Measurements from ENCODE around the gene TBL1XR1. TPM values are rescaled to one million over a fixed set of nuclear protein-coding genes. Genes with fewer than 3 reads are reported as not detected.

TBL1XR1 gene
- total and polyA plus RNA-seq, 2 of the 13 experiments (the other 11 are each of a cell fraction or from before 2014, with no cell fraction given), result 57.7 to 62.5 TPM

DNA sequence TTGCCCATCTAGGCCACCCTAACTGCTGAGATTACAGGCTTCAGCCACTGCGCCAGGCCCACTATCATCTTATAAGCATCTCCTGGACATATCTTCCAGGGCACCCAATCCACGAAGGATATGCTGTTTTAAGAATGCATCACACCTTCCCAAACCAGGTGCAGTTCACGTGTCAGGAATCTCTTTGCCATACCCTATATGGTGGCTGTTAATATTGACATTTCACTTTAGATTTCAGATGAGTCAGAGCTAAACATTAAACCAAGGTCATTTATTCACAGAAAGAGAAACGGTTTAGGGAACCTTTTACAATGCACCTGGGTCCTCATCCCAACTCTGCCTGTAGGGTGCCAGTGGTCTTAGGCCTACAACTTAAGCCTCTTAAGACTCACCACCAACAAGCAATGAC lies 85.7 kb downstream of the TBL1XR1 start (continued):
- TF ChIP-seq, protein P1, sequence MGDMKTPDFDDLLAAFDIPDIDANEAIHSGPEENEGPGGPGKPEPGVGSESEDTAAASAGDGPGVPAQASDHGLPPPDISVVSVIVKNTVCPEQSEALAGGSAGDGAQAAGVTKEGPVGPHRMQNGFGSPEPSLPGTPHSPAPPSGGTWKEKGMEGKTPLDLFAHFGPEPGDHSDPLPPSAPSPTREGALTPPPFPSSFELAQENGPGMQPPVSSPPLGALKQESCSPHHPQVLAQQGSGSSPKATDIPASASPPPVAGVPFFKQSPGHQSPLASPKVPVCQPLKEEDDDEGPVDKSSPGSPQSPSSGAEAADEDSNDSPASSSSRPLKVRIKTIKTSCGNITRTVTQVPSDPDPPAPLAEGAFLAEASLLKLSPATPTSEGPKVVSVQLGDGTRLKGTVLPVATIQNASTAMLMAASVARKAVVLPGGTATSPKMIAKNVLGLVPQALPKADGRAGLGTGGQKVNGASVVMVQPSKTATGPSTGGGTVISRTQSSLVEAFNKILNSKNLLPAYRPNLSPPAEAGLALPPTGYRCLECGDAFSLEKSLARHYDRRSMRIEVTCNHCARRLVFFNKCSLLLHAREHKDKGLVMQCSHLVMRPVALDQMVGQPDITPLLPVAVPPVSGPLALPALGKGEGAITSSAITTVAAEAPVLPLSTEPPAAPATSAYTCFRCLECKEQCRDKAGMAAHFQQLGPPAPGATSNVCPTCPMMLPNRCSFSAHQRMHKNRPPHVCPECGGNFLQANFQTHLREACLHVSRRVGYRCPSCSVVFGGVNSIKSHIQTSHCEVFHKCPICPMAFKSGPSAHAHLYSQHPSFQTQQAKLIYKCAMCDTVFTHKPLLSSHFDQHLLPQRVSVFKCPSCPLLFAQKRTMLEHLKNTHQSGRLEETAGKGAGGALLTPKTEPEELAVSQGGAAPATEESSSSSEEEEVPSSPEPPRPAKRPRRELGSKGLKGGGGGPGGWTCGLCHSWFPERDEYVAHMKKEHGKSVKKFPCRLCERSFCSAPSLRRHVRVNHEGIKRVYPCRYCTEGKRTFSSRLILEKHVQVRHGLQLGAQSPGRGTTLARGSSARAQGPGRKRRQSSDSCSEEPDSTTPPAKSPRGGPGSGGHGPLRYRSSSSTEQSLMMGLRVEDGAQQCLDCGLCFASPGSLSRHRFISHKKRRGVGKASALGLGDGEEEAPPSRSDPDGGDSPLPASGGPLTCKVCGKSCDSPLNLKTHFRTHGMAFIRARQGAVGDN (CRISPR knock-in tag; IDR thresholded peaks at IDR 0.05), result peak; percentile 23; the same call in 1 of the 2 replicates
- TF ChIP-seq, protein P2, sequence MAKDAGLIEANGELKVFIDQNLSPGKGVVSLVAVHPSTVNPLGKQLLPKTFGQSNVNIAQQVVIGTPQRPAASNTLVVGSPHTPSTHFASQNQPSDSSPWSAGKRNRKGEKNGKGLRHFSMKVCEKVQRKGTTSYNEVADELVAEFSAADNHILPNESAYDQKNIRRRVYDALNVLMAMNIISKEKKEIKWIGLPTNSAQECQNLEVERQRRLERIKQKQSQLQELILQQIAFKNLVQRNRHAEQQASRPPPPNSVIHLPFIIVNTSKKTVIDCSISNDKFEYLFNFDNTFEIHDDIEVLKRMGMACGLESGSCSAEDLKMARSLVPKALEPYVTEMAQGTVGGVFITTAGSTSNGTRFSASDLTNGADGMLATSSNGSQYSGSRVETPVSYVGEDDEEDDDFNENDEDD (CRISPR knock-in tag; IDR thresholded peaks at IDR 0.05; ENCODE audit: borderline replicate concordance), result peak; percentile 74; the same call in 1 of the 2 replicates
- TF ChIP-seq BHLHE40 (IDR thresholded peaks at IDR 0.05; ENCODE audit: low read length), result peak; percentile 83
- no peak for TF ChIP-seq PHF8 (CRISPR knock-in tag; IDR thresholded peaks at IDR 0.05)
- TF ChIP-seq, protein P3, sequence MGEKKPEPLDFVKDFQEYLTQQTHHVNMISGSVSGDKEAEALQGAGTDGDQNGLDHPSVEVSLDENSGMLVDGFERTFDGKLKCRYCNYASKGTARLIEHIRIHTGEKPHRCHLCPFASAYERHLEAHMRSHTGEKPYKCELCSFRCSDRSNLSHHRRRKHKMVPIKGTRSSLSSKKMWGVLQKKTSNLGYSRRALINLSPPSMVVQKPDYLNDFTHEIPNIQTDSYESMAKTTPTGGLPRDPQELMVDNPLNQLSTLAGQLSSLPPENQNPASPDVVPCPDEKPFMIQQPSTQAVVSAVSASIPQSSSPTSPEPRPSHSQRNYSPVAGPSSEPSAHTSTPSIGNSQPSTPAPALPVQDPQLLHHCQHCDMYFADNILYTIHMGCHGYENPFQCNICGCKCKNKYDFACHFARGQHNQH (CRISPR knock-in tag; IDR thresholded peaks at IDR 0.05), result no peak
- TF ChIP-seq, protein P4, sequence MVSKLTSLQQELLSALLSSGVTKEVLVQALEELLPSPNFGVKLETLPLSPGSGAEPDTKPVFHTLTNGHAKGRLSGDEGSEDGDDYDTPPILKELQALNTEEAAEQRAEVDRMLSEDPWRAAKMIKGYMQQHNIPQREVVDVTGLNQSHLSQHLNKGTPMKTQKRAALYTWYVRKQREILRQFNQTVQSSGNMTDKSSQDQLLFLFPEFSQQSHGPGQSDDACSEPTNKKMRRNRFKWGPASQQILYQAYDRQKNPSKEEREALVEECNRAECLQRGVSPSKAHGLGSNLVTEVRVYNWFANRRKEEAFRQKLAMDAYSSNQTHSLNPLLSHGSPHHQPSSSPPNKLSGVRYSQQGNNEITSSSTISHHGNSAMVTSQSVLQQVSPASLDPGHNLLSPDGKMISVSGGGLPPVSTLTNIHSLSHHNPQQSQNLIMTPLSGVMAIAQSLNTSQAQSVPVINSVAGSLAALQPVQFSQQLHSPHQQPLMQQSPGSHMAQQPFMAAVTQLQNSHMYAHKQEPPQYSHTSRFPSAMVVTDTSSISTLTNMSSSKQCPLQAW (CRISPR knock-in tag; IDR thresholded peaks at IDR 0.05), result peak; percentile 92
- TF ChIP-seq, protein P5, sequence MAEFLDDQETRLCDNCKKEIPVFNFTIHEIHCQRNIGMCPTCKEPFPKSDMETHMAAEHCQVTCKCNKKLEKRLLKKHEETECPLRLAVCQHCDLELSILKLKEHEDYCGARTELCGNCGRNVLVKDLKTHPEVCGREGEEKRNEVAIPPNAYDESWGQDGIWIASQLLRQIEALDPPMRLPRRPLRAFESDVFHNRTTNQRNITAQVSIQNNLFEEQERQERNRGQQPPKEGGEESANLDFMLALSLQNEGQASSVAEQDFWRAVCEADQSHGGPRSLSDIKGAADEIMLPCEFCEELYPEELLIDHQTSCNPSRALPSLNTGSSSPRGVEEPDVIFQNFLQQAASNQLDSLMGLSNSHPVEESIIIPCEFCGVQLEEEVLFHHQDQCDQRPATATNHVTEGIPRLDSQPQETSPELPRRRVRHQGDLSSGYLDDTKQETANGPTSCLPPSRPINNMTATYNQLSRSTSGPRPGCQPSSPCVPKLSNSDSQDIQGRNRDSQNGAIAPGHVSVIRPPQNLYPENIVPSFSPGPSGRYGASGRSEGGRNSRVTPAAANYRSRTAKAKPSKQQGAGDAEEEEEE (CRISPR knock-in tag; IDR thresholded peaks at IDR 0.05; ENCODE audit: borderline replicate concordance), result no peak
- no peak for TF ChIP-seq AKAP8 (CRISPR knock-in tag; IDR thresholded peaks at IDR 0.05)
- TF ChIP-seq ZNF672 (CRISPR knock-in tag; IDR thresholded peaks at IDR 0.05), result no peak
- no peak for TF ChIP-seq ZNF782 (CRISPR knock-in tag; IDR thresholded peaks at IDR 0.05; ENCODE audit: borderline replicate concordance)
- peak; percentile 57; the same call in 1 of the 2 replicates for TF ChIP-seq KMT2B (CRISPR knock-in tag; IDR thresholded peaks at IDR 0.05)
- TF ChIP-seq ZNF160 (CRISPR knock-in tag; IDR thresholded peaks at IDR 0.05), result no peak
